GM21367 (cell line): ENCODE results near the gene NRL.

Experiments used
- ATAC-seq: cut with Tn5 transposase; IDR thresholded peaks from one replicate; pipeline ENCODE4 v1.9.1; 2021; ENCODE audit not compliant: unreplicated experiment

Gene NRL

DNA sequence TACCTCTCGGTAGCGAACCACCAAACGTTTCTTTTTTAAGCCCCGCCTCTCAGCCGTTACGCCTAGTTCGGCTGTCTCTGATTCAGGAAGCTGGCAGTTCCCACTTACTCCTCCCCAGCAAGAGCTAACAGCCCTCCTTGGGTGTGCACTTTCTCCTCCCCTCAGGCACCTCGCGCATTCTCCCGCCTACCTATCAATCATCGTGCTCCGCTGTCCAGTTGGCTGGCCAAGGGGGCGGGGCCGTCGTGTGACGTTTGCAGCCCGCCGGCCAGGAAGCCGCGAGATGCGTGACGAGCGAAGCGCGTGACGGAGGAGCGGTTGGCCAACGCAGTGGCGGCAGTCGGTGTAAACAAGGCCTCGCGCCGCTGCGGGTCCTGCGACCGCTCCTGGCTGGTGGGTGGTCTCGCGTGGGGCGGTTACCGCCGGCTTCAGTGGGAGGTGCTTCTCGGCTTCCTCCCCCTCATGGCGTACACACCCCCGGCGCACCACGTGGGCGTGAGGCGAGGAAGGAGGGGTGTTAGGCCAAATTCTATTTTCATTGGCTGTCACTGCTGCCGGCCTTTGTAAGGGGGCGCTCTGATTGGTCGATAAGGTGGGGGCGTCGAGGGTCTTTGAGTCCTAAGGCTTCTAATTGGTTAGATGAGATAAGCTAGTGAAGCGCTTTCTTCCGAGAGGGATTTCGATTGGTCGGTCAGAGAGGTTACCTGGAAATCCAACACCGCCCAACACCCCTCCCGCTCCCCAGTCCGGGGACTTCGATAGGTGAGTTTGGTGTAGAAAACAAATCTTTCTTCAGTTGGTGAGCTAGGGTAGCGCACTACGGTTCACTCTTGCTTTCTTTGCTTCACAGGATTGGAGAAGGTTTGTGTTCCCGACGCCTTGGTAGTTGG lies at the start of gene NRL, which contains the start of gene DCAF11:
NRL (minus strand) TSS at position 418 of the 890 bp plus-strand sequence. CDS start 32,101 bp downstream, outside the sequence.
DCAF11 (plus strand) TSS at position 246 of the 890 bp plus-strand sequence. CDS start 818 bp downstream, outside the sequence.
- peak; percentile 74 for ATAC-seq

DNA sequence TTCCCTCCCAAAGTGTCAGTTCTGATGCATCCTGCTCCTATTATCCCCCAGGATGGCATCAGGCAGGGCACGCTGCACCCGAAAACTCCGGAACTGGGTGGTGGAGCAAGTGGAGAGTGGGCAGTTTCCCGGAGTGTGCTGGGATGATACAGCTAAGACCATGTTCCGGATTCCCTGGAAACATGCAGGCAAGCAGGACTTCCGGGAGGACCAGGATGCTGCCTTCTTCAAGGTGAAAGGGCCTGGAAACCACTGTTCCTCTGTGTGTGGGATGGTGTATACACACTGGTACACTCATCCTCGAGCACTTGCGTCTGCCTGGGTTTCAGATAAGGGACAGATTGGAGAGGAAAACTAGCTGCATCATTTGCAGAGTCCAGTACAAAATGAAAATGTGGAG lies 47.3 kb upstream of the NRL start:
- no peak for ATAC-seq

DNA sequence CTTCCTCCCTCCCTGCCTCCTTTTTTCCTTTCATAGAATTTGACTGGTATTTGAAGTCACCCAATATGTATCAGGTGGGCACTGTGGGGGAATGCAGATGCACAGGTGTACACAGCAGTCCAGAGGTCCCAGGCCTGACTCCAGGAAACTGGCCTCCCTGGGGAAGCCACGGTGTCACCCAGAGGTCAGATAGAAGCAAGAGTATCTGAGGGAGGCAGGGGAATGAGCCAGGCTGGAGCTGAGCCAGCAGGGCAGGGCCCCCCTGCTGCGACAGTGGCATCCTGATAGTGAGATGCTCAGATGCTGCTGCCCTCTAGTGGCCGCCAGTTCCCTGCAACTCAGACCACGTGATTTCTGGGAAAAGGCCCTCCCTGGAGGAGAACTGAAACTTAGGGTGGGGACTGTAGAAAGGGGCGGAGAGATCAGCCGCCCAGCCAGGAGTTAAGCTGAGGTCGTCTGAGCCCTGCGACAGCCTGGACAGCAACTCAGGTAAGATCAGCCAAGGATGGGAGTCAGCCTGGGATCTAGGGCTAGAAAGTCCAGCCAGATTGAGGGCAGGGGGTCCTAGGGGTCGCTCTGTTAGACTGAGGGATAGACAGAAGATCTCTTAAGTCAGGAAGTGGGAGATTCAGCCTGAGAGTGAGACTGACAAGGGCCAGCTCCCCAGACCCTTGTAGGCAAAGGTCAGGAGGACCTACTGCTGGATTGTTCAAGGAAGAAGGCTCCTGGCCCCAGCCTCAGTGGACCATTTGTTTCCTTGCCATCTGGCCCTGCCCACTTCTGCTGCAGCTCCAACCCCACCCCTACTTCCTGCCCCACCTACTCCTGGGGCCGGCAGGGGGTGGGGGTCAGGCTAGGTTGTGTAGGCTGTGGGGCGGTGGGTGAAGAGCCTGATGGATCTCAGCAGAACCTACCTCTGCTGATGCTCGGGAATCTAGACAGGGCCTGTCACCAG lies 46.4 kb upstream of the NRL start, which contains the start of gene IRF9:
IRF9 (plus strand) TSS at position 416 of the 955 bp plus-strand sequence. CDS start 880 bp downstream, outside the sequence.
- peak; percentile 65 for ATAC-seq

- ATAC-seq, result peak; percentile 5
Measured at GRCh38 chr14:24160499-24160849, 45.7 kb upstream of the NRL start.

DNA sequence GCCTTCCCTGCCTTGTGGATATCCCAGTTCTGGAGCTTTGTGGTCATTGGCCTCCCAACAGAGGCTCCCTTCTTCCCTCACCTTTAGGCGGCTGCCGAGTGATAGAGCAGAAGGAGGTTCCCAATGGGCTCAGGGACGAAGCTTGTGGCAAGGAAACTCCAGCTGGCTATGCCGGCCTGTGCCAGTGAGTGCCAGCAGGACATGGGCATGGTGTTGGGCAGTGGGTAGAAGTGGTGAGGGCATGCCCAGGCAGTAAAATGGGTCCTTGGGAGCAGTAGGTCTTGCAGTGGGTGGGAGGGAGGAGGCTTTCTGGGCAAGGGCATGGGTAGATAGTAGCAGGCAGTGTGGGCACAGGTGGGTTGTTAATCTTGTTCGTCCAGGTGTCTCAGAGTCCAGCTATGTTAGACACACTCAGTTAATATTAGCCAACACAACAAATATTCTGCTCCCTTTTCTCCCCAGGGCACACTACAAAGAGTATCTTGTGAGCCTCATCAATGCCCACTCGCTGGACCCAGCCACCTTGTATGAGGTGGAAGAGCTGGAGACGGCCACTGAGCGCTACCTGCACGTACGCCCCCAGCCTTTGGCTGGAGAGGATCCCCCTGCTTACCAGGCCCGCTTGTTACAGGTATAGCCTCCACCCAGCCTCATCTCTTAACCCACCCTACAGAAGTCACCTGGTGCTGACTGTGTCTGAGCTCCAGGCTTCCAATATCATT lies 45.2 kb upstream of the NRL start:
- ATAC-seq, result no peak

DNA sequence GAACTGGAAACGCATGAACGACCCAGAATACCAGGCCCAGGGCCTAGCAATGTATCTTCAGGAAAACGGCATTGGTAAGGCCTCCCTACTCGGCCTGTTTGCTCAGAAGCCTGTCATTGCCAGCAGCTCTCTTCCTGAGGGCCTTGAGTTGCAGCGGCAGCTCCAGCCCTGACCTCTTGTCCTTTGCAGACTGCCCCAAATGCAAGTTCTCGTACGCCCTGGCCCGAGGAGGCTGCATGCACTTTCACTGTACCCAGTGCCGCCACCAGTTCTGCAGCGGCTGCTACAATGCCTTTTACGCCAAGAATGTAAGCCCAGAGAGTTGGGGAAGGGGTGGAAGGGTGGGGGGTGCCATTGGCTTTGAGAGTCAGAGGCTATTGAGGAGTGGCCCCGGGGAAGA lies 42.6 kb upstream of the NRL start:
- no peak for ATAC-seq

- ATAC-seq, result no peak
Measured at GRCh38 chr14:24156840-24157239, 42.1 kb upstream of the NRL start.

GRCh38 chr14:24155100-24155499 lies 40.4 kb upstream of the NRL start:
- no peak for ATAC-seq

DNA sequence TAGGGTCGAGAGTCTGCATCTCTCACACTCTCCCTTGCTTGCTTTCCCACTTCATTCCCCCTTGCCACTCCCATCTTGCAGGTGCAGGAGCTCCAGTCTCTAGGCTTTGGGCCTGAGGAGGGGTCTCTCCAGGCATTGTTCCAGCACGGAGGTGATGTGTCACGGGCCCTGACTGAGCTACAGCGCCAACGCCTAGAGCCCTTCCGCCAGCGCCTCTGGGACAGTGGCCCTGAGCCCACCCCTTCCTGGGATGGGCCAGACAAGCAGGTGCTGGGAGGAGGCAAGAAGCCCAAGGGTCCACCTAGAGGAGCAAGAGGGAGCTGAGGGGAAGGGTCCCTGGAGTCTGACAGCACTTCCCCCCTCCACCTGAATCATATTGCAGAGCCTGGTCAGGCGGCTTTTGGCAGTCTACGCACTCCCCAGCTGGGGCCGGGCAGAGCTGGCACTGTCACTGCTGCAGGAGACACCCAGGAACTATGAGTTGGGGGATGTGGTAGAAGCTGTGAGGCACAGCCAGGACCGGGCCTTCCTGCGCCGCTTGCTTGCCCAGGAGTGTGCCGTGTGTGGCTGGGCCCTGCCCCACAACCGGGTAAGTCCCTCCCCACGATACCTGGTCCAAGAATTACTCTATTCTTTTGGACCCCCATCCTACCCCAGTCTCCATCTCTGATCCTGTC lies 36.8 kb upstream of the NRL start:
- ATAC-seq, result no peak

DNA sequence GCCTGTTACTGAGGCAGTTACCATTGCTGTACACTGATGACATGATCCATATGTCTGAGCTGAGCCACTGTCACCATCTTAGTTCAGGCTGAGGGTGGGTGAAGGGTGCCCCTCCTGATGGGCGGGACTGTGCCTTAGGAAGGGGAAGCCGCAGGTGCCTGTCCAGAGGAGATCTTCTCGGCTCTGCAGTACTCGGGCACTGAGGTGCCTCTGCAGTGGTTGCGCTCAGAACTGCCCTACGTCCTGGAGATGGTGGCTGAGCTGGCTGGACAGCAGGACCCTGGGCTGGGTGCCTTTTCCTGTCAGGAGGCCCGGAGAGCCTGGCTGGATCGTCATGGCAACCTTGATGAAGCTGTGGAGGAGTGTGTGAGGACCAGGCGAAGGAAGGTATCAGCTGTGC lies 36.2 kb upstream of the NRL start:
- ATAC-seq, result no peak

GRCh38 chr14:24150567-24150966 lies 35.8 kb upstream of the NRL start:
- no peak for ATAC-seq

DNA sequence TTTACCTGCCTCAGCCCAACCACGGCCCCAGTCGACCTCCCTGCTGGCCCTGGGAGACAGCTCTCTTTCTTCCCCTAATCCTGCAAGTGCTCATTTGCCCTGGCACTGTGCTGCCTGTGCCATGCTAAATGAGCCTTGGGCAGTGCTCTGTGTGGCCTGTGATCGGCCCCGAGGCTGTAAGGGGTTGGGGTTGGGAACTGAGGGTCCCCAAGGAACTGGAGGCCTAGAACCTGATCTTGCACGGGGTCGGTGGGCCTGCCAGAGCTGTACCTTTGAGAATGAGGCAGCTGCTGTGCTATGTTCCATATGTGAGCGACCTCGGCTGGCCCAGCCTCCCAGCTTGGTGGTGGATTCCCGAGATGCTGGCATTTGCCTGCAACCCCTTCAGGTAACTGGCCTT lies 35.3 kb upstream of the NRL start:
- no peak for ATAC-seq

GRCh38 chr14:24149302-24149969 lies 34.7 kb upstream of the NRL start:
- ATAC-seq, result no peak

DNA sequence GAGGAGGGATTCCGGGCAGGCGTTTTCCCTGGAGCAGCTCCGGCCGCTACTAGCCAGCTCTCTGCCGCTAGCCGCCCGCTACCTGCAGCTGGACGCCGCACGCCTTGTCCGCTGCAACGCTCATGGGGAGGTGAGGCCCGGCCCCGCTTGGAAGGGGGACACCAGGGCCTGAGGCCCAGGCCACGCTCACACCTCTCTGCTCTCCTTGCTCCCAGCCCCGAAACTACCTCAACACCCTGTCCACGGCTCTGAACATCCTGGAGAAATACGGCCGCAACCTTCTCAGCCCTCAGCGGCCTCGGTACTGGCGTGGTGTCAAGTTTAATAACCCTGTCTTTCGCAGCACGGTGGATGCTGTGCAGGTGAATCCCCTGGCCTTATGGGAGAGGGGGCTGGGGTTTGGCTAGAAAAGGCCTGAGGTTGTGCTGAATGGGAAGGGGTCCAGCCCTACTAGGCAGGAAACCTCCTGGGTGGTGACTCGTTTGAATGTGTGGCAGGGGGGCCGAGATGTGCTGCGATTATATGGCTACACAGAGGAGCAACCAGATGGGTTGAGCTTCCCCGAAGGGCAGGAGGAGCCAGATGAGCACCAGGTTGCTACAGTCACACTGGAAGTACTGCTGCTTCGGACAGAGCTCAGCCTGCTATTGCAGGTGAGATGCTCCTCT lies 33.1 kb upstream of the NRL start:
- ATAC-seq, result no peak

GRCh38 chr14:24146978-24147760 lies 32.4 kb upstream of the NRL start, which contains the start of gene RNF31:
RNF31 (plus strand) TSS chr14:24147498; CDS start chr14:24147699, 201 bp downstream.
- peak; percentile 73 for ATAC-seq

- ATAC-seq, result peak; percentile 60
Measured at GRCh38 chr14:24146453-24146977, 31.8 kb upstream of the NRL start, which contains the start of gene PSME2. PSME2 (minus strand) TSS chr14:24146610; CDS start chr14:24146581, 29 bp downstream.

GRCh38 chr14:24145690-24146452 lies 31.1 kb upstream of the NRL start:
- no peak for ATAC-seq
